GM13976 (cell line): Measurements from ENCODE around the gene STAT5A.
"Not testable (repeated sequence)": the region's sequence is repeated elsewhere in the genome, so short reads cannot be mapped to it uniquely, and the experiment has no call there.

ENCODE experiments used
- DNase-seq: peaks from one replicate; pipeline ENCODE4 v3.0.0; 2012; ENCODE audit warnings: low spot score
- in situ Hi-C: fragments of 300-500 bp; cut with MboI; formaldehyde crosslinking; loops from one replicate; pipeline ENCODE4 v1.12.0; 2022; ENCODE audit warnings: low sequenced_read_pairs, mixed read lengths, inconsistent platforms; ENCODE audit not compliant: unreplicated experiment
- TF ChIP-seq, protein P1 (sequence below): IDR thresholded peaks from 2 replicates; pipeline ENCODE4 v1.5.1; 2012; ENCODE audit warnings: borderline replicate concordance, mild to moderate bottlenecking; ENCODE audit not compliant: insufficient read depth; ENCODE audit errors: extremely low read depth, missing control alignments, control extremely low read depth

Gene STAT5A

DNA sequence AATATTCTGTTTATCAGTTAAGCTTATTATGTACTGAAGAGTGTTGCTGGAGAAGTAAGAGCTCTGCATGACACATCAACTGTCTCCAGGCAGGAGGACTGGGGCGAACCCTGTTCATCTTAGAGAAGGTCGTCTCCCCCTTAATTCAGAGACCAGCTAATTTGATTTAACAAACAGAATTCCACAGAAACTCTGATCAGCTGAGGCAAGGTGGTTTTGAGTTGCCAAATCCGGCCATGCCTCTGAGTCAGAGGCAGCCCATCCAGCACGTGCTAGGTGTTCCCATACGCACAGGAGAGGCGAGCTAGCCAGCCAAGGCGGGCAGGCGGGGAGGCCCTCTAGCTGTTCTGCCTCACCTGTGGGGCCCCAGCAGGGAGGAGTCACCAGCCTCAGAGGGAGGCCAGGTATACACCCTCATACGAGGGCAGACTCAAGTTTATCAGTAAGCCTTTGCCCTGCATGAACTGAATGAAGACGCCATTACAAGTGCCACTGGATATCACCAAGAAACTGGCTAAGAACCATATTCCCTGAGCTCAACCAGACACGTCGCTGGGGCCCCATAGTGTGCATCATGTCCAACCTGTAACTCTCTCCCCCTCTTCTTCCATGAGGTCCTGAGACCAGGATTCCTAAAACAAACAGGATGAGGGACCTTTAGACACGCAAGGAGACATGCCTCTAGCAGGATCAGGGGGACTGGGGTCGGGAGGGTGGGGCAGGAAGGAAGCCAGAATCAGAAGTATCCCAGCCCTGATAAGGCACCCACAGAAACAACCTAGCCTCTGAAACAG, 25.7 kb downstream of the STAT5A start:
- no peak for DNase-seq

GRCh38 chr17:42315402-42316156, 27.3 kb downstream of the STAT5A start:
- in situ Hi-C loops, result no loop called here
- no peak for DNase-seq
- TF ChIP-seq, protein P1, sequence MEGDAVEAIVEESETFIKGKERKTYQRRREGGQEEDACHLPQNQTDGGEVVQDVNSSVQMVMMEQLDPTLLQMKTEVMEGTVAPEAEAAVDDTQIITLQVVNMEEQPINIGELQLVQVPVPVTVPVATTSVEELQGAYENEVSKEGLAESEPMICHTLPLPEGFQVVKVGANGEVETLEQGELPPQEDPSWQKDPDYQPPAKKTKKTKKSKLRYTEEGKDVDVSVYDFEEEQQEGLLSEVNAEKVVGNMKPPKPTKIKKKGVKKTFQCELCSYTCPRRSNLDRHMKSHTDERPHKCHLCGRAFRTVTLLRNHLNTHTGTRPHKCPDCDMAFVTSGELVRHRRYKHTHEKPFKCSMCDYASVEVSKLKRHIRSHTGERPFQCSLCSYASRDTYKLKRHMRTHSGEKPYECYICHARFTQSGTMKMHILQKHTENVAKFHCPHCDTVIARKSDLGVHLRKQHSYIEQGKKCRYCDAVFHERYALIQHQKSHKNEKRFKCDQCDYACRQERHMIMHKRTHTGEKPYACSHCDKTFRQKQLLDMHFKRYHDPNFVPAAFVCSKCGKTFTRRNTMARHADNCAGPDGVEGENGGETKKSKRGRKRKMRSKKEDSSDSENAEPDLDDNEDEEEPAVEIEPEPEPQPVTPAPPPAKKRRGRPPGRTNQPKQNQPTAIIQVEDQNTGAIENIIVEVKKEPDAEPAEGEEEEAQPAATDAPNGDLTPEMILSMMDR, result no peak

More for the DNA sequence above, 25.7 kb downstream of the STAT5A start:
- TF ChIP-seq, protein P1, result no peak
- in situ Hi-C loops, result no loop called here

- no peak for DNase-seq
- TF ChIP-seq, protein P1, result no peak
- in situ Hi-C loops, result no loop called here
These were observed 28.5 kb downstream of the STAT5A start for GRCh38 chr17:42316755-42317154.

DNA sequence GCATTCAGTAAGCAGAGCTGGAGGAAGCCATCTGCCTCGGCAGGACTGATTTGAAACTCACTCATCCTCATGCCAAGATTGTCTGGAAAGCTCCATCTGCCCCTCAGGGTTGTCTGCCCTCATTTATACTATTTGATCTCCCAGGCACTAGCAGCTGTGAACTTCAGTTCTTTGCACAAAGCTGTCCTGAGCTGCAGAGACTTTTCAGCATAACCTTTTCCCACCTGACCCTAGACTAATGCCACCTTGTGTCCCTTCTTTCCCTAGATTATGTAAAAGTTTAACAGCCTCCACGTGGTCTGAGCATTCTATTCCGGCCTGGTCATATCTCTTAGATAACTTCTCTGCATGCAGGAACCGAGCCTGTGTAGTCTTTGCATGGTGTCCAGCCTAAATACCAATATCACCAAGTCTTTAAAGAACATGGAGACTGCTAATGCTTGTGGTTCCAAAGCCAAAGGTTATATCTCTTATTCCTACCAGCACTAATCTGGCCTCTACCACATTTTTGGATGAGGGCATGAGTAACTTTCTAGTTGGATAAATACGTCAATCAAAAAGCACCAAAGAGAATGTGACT, 29.1 kb downstream of the STAT5A start:
- no peak for DNase-seq
- in situ Hi-C loops, result no loop called here

DNA sequence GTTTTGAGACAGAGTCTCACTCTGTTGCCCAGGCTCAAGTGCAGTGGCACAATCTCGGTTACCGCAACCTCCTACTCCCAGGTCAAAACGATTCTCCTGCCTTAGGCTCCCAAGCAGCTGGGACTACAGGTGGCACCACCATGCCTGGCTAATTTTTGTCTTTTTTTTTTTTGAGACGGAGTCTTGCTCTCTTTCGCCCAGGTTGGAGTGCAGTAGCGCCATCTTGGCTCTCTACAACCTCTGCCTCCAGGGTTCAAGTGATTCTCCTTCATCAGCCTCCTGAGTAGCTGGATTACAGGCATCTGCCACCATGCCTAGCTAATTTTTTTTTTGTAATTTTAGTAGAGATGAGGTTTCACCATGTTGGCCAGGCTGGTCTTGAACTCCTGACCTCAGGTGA, 29.7 kb downstream of the STAT5A start:
- in situ Hi-C loops, DNase-seq: not testable (repeated sequence)

More for the DNA sequence above, 29.1 kb downstream of the STAT5A start:
- TF ChIP-seq, protein P1, result no peak

DNA sequence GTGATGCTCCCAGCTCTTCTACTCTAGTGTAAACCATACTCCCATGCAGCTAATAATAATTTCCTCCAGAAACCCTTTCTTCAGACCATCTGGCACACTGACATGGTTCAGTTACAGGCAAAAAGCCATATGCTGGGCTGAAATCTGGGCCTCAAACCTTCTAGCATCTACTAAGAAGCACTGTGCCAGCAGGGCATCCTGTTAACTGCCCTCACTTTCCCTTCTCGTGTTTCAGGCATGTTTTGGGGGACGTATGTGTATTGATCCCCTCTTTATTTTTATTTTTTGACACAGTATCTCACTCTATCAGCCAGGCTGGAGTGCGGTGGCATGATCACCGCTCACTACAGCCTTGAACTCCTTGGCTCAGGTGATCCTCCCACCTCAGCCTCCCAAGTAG, 33.3 kb downstream of the STAT5A start:
- TF ChIP-seq, protein P1, result no peak
- no peak for DNase-seq
- in situ Hi-C loops, result loop anchor here (5.0 kb wide), 2 partner anchors 86 to 206 kb away; no protein-coding TSS in a partner anchor
